Stimulated activated CD8-positive, alpha-beta memory T cell treated with anti-CD3 and anti-CD28 coated beads, Interleukin-4, amount 100 ng/mL, for 1 hour (primary cell): ENCODE data around the gene RNLS.

Source experiments
- DNase-seq, 2 donors: peaks; one replicate each; pipeline ENCODE4 v3.0.0-alpha.2; 2020; ENCODE audit warnings: low read depth in 2 of 2, low spot score in 1 of 2

Gene RNLS

GRCh38 chr10:88347022-88347421 lies 236.1 kb downstream of the RNLS start:
- DNase-seq: no peak

- DNase-seq: no peak
Measured at GRCh38 chr10:88346144-88346977, 236.8 kb downstream of the RNLS start.

GRCh38 chr10:88343761-88344484 lies 239.2 kb downstream of the RNLS start:
- DNase-seq: no peak

GRCh38 chr10:88342733-88343310 lies 240.3 kb downstream of the RNLS start:
- DNase-seq: no peak

GRCh38 chr10:88337134-88337533 lies 246.0 kb downstream of the RNLS start:
- DNase-seq: no peak

GRCh38 chr10:88336334-88336733 lies 246.8 kb downstream of the RNLS start:
- DNase-seq: no peak

GRCh38 chr10:88333248-88333630 lies 249.9 kb downstream of the RNLS start:
- DNase-seq: no peak

GRCh38 chr10:88332503-88333247 lies 250.4 kb downstream of the RNLS start:
- DNase-seq: no peak

GRCh38 chr10:88330174-88330573 lies 252.9 kb downstream of the RNLS start:
- no peak for DNase-seq

GRCh38 chr10:88322324-88323063 lies 260.6 kb downstream of the RNLS start:
- DNase-seq: no peak

- no peak for DNase-seq
Measured at GRCh38 chr10:88319960-88320517, 263.1 kb downstream of the RNLS start.

GRCh38 chr10:88318803-88319202 lies 264.3 kb downstream of the RNLS start:
- DNase-seq: no peak

- no peak for DNase-seq
Measured at GRCh38 chr10:88317099-88317498, 266.0 kb downstream of the RNLS start.

GRCh38 chr10:88316292-88316861 lies 266.7 kb downstream of the RNLS start:
- DNase-seq: no peak

GRCh38 chr10:88315755-88316154 lies 267.4 kb downstream of the RNLS start:
- no peak for DNase-seq

GRCh38 chr10:88314362-88314761 lies 268.8 kb downstream of the RNLS start:
- no peak for DNase-seq

- no peak for DNase-seq
Measured at GRCh38 chr10:88313878-88314277, 269.2 kb downstream of the RNLS start.

GRCh38 chr10:88312855-88313254 lies 270.3 kb downstream of the RNLS start:
- DNase-seq: no peak

GRCh38 chr10:88311264-88311663 lies 271.9 kb downstream of the RNLS start:
- no peak for DNase-seq

- DNase-seq: no peak
Measured at GRCh38 chr10:88309365-88309764, 273.8 kb downstream of the RNLS start.
